SK-N-MC (cell line): ENCODE results near the gene SP3.

Experiments used
- DNase-seq: peaks from one replicate; pipeline ENCODE4 v3.0.0-alpha.2; 2011; ENCODE audit warnings: low read depth, low spot score
- H3K27ac ChIP-seq: fragments of 200-600 bp; sonication (generic); 2 replicates; pipeline ENCODE4 v1.5.1; 2016; ENCODE audit warnings: mixed run types
- H3K36me3 ChIP-seq: fragments of 200-600 bp; sonication (generic); 2 replicates; pipeline ENCODE4 v1.6.1; 2017; ENCODE audit warnings: antibody characterized with exemption, low read length, mixed read lengths; ENCODE audit not compliant: insufficient read depth
- H3K4me3 ChIP-seq: fragments of 200-600 bp; sonication (generic); 2 replicates; pipeline ENCODE4 v1.5.1; 2016
- H3K9ac ChIP-seq: fragments of 200-600 bp; sonication (generic); 2 replicates; pipeline ENCODE4 v1.8.0; 2017; ENCODE audit warnings: mixed run types, mixed read lengths; ENCODE audit not compliant: insufficient read length
- H3K9me3 ChIP-seq: fragments of 200-600 bp; sonication (generic); 2 replicates; pipeline ENCODE4 v1.6.1; 2017; ENCODE audit warnings: low read depth, mild to moderate bottlenecking, antibody characterized with exemption, low read length, moderate library complexity, mixed read lengths
- EZH2 ChIP-seq: fragments of 200-600 bp; sonication (generic); IDR thresholded peaks from one replicate; pipeline ENCODE4 v1.6.1; 2017; ENCODE audit warnings: antibody characterized with exemption
- FOXP2 ChIP-seq: optimal IDR thresholded peaks from 2 replicates; pipeline ENCODE3; 2011; ENCODE audit warnings: mild to moderate bottlenecking, moderate library complexity; ENCODE audit not compliant: insufficient read depth; ENCODE audit errors: extremely low read length, control extremely low read depth
- POLR2AphosphoS5 ChIP-seq: IDR thresholded peaks from 2 replicates; pipeline ENCODE4 v1.6.1; 2012; ENCODE audit warnings: mild to moderate bottlenecking, low read depth, low read length, borderline replicate concordance

Gene SP3

DNA sequence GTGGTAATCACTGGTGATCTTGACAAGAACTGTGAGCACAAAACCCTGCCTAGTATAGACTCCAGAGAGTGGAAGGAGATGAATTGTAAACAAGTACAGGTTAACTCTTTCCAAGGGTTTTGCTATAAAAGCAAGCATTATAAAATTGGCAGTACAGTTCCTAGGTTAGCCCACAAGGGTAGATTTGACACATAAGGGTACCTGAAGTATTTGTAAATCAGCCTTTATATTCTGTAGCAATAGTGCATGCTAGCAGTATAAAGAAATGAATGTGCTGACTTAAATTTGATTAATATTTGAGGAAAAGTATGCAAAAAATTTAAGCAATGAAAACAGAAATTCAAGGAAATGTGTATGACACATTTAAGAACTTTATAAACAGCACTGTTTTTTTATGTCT is 42.4 kb downstream of the SP3 start:
- TF ChIP-seq POLR2AphosphoS5 (no peak), FOXP2 (no peak), EZH2 (no peak)
- Histone ChIP-seq H3K4me3 (no peak overlapping the region), H3K9me3 (no peaks in the 10 kb centered on the region), H3K36me3 (peaks cover 34% of the 10 kb centered on the region), H3K9ac (no peak overlapping the region), H3K27ac (no peak overlapping the region)
- DNase-seq = no peak

DNA sequence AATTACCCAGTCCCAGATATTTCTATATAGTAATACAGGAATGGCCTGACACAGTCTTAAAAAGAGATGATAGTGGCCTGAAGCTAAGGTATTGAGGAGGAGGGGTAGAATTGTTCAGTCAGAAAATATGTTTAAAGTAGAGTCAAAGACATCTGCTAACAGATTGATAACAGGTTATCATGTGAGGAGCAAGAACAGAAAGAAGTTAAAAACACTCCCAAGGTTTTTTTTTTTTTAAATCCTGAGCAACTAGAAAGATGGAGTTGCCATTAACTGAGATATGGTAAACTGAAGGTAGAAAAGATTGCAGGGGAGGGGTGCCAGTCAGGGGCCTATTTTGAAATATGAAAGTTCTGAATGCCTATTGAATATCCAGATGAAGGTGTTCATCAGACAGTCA is 43.1 kb downstream of the SP3 start:
- Histone ChIP-seq H3K4me3 (no peak overlapping the region), H3K36me3 (peaks cover 39% of the 10 kb centered on the region), H3K27ac (no peak overlapping the region), H3K9ac (no peak overlapping the region), H3K9me3 (no peaks in the 10 kb centered on the region)
- DNase-seq = no peak
- TF ChIP-seq EZH2 (no peak), POLR2AphosphoS5 (no peak), FOXP2 (no peak)

DNA sequence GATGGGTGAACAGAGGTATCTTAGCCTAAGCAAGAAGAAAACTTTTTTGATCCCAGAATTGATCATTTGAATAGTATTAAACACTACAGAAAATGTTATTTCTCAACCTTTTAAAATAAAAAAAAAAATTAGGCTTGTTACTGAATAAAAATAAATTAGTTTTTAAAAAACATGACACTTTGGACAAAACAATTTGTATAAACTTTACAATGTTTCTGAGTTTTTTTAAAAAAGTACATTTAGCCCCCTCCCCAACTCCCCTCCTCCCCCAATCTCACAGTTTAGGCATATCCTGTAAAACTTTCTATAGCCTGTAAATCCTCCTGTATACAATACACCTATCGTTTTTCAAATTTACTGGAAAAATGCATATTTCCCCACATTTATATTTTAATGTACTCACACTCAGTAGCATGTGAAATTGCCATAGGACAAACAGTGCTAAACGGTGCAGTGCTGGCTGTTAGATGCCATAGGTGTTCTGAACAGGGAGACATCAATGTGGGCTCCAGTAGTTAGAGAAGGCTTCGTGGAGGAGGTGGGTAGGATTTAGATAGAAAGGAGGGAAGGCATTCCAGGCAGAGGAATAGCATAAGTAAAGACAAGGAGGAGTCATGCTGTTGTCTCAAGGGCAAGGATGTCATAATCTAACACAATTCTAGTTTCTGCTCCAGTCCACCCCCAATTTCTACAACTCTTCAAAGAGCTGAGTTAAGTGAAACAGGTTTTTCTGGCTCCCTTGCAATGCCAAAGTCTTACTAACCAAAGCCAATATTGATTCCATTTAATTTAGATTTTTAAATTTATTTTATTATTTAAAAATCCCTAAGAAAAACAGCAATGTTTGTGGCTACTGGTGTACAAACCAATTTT is 50.9 kb downstream of the SP3 start:
- DNase-seq = no peak
- peaks cover 91% of the 10 kb centered on the region for H3K36me3 ChIP-seq

DNA sequence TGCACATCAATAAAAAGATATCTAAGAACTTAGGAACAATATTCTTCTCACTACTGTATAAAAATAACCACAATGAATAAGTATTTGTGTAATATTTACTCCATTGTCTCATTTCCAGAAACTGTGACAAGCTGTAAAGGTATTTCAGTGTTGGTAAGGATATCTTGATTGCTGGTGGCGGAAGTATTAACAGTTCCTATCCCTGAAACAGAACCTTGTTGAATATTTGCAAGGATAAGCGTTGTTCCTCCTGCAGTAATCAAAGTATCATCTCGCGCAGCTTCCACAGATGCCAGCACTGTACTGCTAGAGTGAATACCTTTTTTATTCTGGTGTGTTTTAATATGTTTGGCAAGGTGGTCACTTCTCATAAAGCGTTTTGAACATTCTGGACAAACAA is 55.3 kb downstream of the SP3 start:
- no peak for DNase-seq
- no peak for TF ChIP-seq POLR2AphosphoS5
- TF ChIP-seq FOXP2 = no peak
- no peak for TF ChIP-seq EZH2
- Histone ChIP-seq H3K4me3 (no peak overlapping the region), H3K36me3 (peaks cover 95% of the 10 kb centered on the region), H3K9ac (no peak overlapping the region), H3K27ac (no peak overlapping the region), H3K9me3 (no peaks in the 10 kb centered on the region)

More for the DNA sequence above, 50.9 kb downstream of the SP3 start:
- TF ChIP-seq POLR2AphosphoS5 (no peak), FOXP2 (no peak), EZH2 (no peak)
- no peak overlapping the region for H3K9ac ChIP-seq
- H3K9me3 ChIP-seq = no peaks in the 10 kb centered on the region
- H3K4me3 ChIP-seq = no peak overlapping the region
- H3K27ac ChIP-seq = no peak overlapping the region

DNA sequence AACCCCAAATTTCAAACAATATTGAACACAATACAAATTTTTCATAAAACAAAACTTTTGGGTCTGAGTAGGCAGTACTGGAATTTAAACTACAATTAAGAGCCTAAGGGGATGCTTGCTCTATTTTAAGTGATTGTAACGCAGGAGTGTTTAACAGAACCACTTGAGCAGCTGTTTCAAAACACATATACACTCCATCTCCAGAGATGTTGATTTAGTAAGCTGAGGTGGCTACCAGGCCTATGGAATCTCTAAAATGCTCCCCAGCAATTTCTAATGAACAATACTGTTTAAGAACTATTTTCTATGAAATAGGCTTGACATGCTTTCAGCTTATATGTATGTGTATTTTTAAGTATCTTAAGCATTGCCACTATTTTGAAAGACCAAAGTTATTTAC is 58.5 kb downstream of the SP3 start:
- H3K36me3 ChIP-seq = peaks cover 70% of the 10 kb centered on the region
- H3K9ac ChIP-seq = no peak overlapping the region
- no peak overlapping the region for H3K4me3 ChIP-seq
- no peak overlapping the region for H3K27ac ChIP-seq
- no peak for DNase-seq
- TF ChIP-seq FOXP2 (no peak), POLR2AphosphoS5 (no peak), EZH2 (no peak)
- no peaks in the 10 kb centered on the region for H3K9me3 ChIP-seq

DNA sequence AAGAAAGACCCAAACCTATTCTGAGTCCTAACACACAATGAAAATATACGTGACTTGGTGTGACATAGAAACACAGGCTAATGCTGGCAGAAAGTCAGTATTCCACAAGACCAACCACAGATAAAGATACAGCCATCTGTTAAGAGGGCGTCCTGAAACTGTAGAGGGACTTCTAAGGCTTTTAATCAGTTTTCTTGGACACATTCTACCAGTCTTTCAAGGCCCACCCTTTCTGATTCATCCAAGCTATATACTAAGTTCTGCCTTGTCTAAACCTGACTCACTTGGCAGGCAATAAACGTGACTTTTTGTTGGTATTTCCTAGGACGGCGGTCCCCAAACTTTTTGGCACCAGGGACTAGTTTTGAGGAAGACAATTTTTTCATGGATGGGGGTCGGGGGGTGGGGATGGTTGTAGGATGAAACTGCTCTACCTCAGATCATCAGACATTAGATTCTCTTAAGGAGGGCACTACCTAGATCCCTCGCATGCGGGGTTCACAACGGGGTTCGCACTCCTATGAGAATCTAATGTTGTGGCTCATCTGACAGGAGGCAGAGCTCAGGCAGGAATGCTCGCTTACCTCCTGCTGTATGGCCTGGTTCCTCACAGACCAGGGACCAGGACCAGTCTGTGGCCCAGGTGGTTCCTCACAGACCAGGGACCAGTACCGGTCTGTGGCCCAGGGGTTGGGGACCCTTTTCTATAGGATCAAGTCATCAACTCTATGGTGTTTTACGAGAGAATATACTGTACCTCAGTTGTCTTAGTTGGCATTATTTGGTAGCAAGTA is 61.4 kb downstream of the SP3 start:
- H3K9ac ChIP-seq = no peak overlapping the region
- peaks cover 43% of the 10 kb centered on the region for H3K36me3 ChIP-seq
- H3K4me3 ChIP-seq = no peak overlapping the region
- H3K9me3 ChIP-seq = no peaks in the 10 kb centered on the region
- H3K27ac ChIP-seq = no peak overlapping the region
- no peak for TF ChIP-seq EZH2
- no peak for DNase-seq

DNA sequence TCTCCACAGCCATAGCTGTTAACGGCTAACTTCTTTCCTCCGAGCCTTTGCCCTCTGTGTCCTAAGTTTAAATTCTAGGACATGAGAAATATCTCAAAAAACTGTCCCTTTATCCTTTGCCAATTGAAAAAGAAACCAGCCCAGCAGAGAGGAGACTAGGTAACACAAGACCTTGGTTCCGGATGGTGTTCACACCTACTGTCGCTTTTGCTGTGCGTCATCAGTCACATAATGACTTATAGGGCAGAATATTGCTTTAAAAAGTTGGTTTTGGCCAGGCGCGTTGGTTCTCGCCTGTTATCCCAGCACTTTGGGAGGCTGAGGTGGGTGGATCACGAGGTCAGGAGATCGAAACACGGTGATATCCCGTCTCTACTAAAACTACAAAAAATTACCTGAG is 66.2 kb downstream of the SP3 start:
- TF ChIP-seq FOXP2 (no peak), POLR2AphosphoS5 (no peak), EZH2 (no peak)
- Histone ChIP-seq H3K27ac (no peak overlapping the region), H3K9ac (no peak overlapping the region), H3K9me3 (no peaks in the 10 kb centered on the region), H3K4me3 (no peak overlapping the region), H3K36me3 (no peaks in the 10 kb centered on the region)
- no peak for DNase-seq

DNA sequence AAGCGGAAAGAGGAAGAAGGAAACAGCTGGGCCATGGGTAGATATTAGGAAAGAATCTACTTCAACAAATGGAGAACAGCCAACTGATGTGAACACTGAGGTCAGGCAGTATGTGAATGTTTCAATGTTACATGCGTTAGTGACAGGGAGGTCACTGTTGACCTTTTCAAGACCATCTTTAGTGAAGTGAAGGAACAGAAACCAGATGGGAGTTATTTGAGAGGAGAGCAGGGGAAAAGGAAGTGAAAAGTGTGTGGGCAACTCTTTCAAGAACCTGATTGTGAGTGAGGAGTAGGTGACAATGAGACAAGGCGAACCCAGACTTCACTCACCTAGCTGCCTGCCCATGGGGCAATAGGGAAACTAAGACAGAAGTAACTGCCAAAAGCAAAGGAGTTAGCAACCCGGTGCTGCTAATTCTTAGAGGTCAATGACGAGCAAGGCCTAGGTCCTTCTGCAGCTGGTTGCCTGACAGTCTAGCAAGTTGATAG is 67.0 kb downstream of the SP3 start:
- H3K4me3 ChIP-seq = no peak overlapping the region
- H3K27ac ChIP-seq = no peak overlapping the region

More for the DNA sequence above, 67.0 kb downstream of the SP3 start:
- TF ChIP-seq POLR2AphosphoS5 (no peak), EZH2 (no peak), FOXP2 (no peak)
- no peak for DNase-seq
- Histone ChIP-seq H3K9me3 (no peaks in the 10 kb centered on the region), H3K36me3 (no peaks in the 10 kb centered on the region), H3K9ac (no peak overlapping the region)
